ENCODE data around the gene WDR89. TPM values are rescaled to one million over a fixed set of nuclear protein-coding genes. Genes with fewer than 3 reads are reported as not detected.

The WDR89 gene
- total RNA-seq, 5 donors from 2014 or later (not counting 1 experiment from before 2014, with no cell fraction given), result 12.1 to 31.3 (median 25.7) TPM

DNA sequence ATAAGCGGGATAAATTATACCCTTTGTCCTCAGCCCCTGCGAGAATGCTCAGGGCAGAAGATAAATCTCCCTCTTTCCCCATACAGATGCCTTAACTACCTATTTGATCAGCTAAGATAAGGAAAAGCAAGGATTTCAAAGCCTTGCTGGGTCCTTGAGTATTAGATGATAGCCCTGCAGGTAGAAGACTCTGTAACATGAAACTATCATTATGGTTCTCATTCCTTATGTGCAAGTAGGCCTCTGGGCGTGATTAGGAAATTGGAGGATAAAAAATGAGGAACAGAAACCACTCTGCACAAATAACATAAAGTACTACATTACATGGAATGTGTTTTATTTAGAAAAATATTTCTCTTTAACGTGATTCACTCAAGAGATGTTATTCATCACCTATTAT is 14.5 kb upstream of the WDR89 start:
- CTCF ChIA-PET, result no interaction called here
- no peak overlapping the region for H3K27ac ChIP-seq (ENCODE audit: low read length)
- peaks cover 9 to 17% of the 10 kb centered on the region in 2 experiments for H3K4me1 ChIP-seq (ENCODE audit: control insufficient read depth in 1 of 2, extremely low read depth in 1 of 2, insufficient read depth in 2 of 2, low read length in 2 of 2)
- DNase-seq (no peak), ATAC-seq (replicated peaks in 1 of 4) (no peak)
- POLR2A ChIA-PET, result interaction anchor here in 1 of 2 donors (0.6 kb wide), 1 partner anchor 14 kb away, joined by 3 read pairs; no protein-coding TSS in a partner anchor
- no peaks in the 10 kb centered on the region for H3K27me3 ChIP-seq (replicated peaks in 1 of 2; ENCODE audit: control insufficient read depth in 2 of 2, extremely low read depth in 1 of 2, insufficient read depth in 2 of 2, low read length in 1 of 2)
- no peaks in the 10 kb centered on the region for H3K27me3 Mint-ChIP-seq
- no peaks in the 10 kb centered on the region for H3K9me3 Mint-ChIP-seq
- H3K4me3 Mint-ChIP-seq, result no peak overlapping the region
- H3K36me3 ChIP-seq (ENCODE audit: control insufficient read depth in 2 of 2, extremely low read depth in 1 of 2, insufficient read depth in 1 of 2, low read length in 1 of 2), result peaks cover 5 to 9% of the 10 kb centered on the region in 2 donors
- H3K36me3 Mint-ChIP-seq, result peaks cover 11% of the 10 kb centered on the region
- H3K27ac Mint-ChIP-seq, result no peak overlapping the region
- H3K4me1 Mint-ChIP-seq, result peaks cover 9 to 21% (median 16%) of the 10 kb centered on the region in 3 donors
- no peak overlapping the region for H3K4me3 ChIP-seq (ENCODE audit: control insufficient read depth in 1 of 2, extremely low read depth in 1 of 2, low read length in 1 of 2)
- WGBS (ENCODE audit: insufficient coverage), result no CpG with 5 or more reads among the region's 4 CpGs
- H3K9me3 ChIP-seq, result no peaks in the 10 kb centered on the region

DNA sequence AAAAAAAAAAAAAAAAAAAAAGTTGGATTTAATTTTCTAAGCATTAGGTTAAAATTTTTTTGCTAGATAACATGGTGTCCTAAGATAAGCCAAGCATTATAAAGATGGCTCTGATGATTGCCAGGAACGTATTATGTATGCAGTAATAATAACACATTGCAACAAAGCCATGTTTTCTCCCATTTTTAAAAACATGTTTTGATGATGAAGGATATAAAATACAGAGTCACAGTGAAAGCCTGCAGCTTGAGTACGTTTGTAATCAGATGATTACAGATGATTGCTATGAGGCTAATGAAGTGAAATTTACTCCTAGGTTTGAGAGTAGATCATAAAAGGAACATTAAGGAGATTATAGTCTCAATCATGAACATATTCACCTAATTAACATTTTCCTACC is 13.3 kb upstream of the WDR89 start:
- peaks cover 15% of the 10 kb centered on the region for H3K36me3 Mint-ChIP-seq
- no peaks in the 10 kb centered on the region for H3K27me3 Mint-ChIP-seq
- H3K27me3 ChIP-seq (replicated peaks in 1 of 2; ENCODE audit: control insufficient read depth in 2 of 2, extremely low read depth in 1 of 2, insufficient read depth in 2 of 2, low read length in 1 of 2), result no peaks in the 10 kb centered on the region
- ATAC-seq (replicated peaks in 1 of 4) (no peak), DNase-seq (no peak)
- no peak overlapping the region for H3K4me3 Mint-ChIP-seq
- H3K27ac Mint-ChIP-seq, result no peak overlapping the region
- H3K36me3 ChIP-seq (ENCODE audit: control insufficient read depth in 2 of 2, extremely low read depth in 1 of 2, insufficient read depth in 1 of 2, low read length in 1 of 2), result peaks cover 5 to 9% of the 10 kb centered on the region in 2 donors
- ChIA-PET CTCF (interaction anchor here (0.6 to 0.7 kb wide), 2 partner anchors 11 to 20 kb away, joined by 3 to 4 read pairs; no protein-coding TSS in a partner anchor), POLR2A (interaction anchor here in 1 of 2 donors (0.6 kb wide), 1 partner anchor 13 kb away, joined by 4 read pairs; the partner anchor contains the start of gene WDR89)
- H3K9me3 ChIP-seq, result no peaks in the 10 kb centered on the region
- no peak overlapping the region for H3K27ac ChIP-seq (ENCODE audit: low read length)
- no peaks in the 10 kb centered on the region for H3K9me3 Mint-ChIP-seq
- peaks cover 19 to 29% of the 10 kb centered on the region in 2 experiments for H3K4me1 ChIP-seq (ENCODE audit: control insufficient read depth in 1 of 2, extremely low read depth in 1 of 2, insufficient read depth in 2 of 2, low read length in 2 of 2)
- no CpG with 5 or more reads among the region's 2 CpGs for WGBS (ENCODE audit: insufficient coverage)
- H3K4me1 Mint-ChIP-seq, result peaks cover 20 to 30% (median 26%) of the 10 kb centered on the region in 3 donors
- H3K4me3 ChIP-seq (ENCODE audit: control insufficient read depth in 1 of 2, extremely low read depth in 1 of 2, low read length in 1 of 2), result no peak overlapping the region

- no peaks in the 10 kb centered on the region for H3K27me3 ChIP-seq (replicated peaks in 1 of 2; ENCODE audit: control insufficient read depth in 2 of 2, extremely low read depth in 1 of 2, insufficient read depth in 2 of 2, low read length in 1 of 2)
- no peaks in the 10 kb centered on the region for H3K9me3 Mint-ChIP-seq
- ATAC-seq (replicated peaks in 1 of 4) (no peak), DNase-seq (no peak)
- no CpG with 5 or more reads among the region's 2 CpGs for WGBS (ENCODE audit: insufficient coverage)
- peaks cover 24 to 33% (median 31%) of the 10 kb centered on the region in 3 donors for H3K4me1 Mint-ChIP-seq
- peak overlapping the region; percentile 16 to 66 for H3K27ac Mint-ChIP-seq
- H3K27me3 Mint-ChIP-seq, result no peaks in the 10 kb centered on the region
- peaks cover 5 to 9% of the 10 kb centered on the region in 2 donors for H3K36me3 ChIP-seq (ENCODE audit: control insufficient read depth in 2 of 2, extremely low read depth in 1 of 2, insufficient read depth in 1 of 2, low read length in 1 of 2)
- no peak overlapping the region for H3K4me3 ChIP-seq (ENCODE audit: control insufficient read depth in 1 of 2, extremely low read depth in 1 of 2, low read length in 1 of 2)
- POLR2A ChIA-PET, result interaction anchor here in 1 of 2 donors (0.6 kb wide), 2 partner anchors 13 to 210 kb away, joined by 3 to 4 read pairs; partner anchors contain the start of gene WDR89
- H3K4me3 Mint-ChIP-seq, result no peak overlapping the region
- peaks cover 16% of the 10 kb centered on the region for H3K36me3 Mint-ChIP-seq
- no peak overlapping the region for H3K27ac ChIP-seq (ENCODE audit: low read length)
- CTCF ChIA-PET, result interaction anchor here (0.6 to 0.7 kb wide), 3 partner anchors 12 to 257 kb away, joined by 3 to 4 read pairs (median 3); no protein-coding TSS in a partner anchor
- H3K4me1 ChIP-seq (ENCODE audit: control insufficient read depth in 1 of 2, extremely low read depth in 1 of 2, insufficient read depth in 2 of 2, low read length in 2 of 2), result peaks cover 25 to 35% of the 10 kb centered on the region in 2 experiments
- H3K9me3 ChIP-seq, result no peaks in the 10 kb centered on the region
These were observed 12.7 kb upstream of the WDR89 start for GRCh38 chr14:63654346-63654745.

GRCh38 chr14:63652406-63652805 is 10.7 kb upstream of the WDR89 start:
- H3K27ac ChIP-seq (ENCODE audit: low read length), result peak overlapping the region; percentile 58
- no CpG with 5 or more reads among the region's 3 CpGs for WGBS (ENCODE audit: insufficient coverage)
- ChIA-PET POLR2A (interaction anchor here in 1 of 2 donors (0.6 to 0.7 kb wide), 2 partner anchors 64 to 69 kb away, joined by 5 to 6 read pairs; no protein-coding TSS in a partner anchor), CTCF (interaction anchor here (0.6 to 3.9 kb wide), 5 partner anchors 8 to 65 kb away, joined by 3 to 43 read pairs (median 4); partner anchors contain the start of gene WDR89 (in 1 of the 2))
- Mint-ChIP-seq H3K9me3 (no peaks in the 10 kb centered on the region), H3K4me3 (peak overlapping the region in 1 of 3 donors; percentile 40), H3K27me3 (no peaks in the 10 kb centered on the region), H3K36me3 (peaks cover 21% of the 10 kb centered on the region), H3K27ac (peak overlapping the region; percentile 84 to 88), H3K4me1 (peaks cover 35 to 43% (median 43%) of the 10 kb centered on the region in 3 donors)
- ATAC-seq (replicated peaks in 1 of 4) (no peak), DNase-seq (no peak)
- H3K9me3 ChIP-seq, result no peaks in the 10 kb centered on the region
- H3K27me3 ChIP-seq (replicated peaks in 1 of 2; ENCODE audit: control insufficient read depth in 2 of 2, extremely low read depth in 1 of 2, insufficient read depth in 2 of 2, low read length in 1 of 2), result no peaks in the 10 kb centered on the region
- H3K4me1 ChIP-seq (ENCODE audit: control insufficient read depth in 1 of 2, extremely low read depth in 1 of 2, insufficient read depth in 2 of 2, low read length in 2 of 2), result peaks cover 28 to 49% of the 10 kb centered on the region in 2 experiments
- H3K4me3 ChIP-seq (ENCODE audit: control insufficient read depth in 1 of 2, extremely low read depth in 1 of 2, low read length in 1 of 2), result no peak overlapping the region
- peaks cover 0 to 9% of the 10 kb centered on the region in 2 donors for H3K36me3 ChIP-seq (ENCODE audit: control insufficient read depth in 2 of 2, extremely low read depth in 1 of 2, insufficient read depth in 1 of 2, low read length in 1 of 2)

DNA sequence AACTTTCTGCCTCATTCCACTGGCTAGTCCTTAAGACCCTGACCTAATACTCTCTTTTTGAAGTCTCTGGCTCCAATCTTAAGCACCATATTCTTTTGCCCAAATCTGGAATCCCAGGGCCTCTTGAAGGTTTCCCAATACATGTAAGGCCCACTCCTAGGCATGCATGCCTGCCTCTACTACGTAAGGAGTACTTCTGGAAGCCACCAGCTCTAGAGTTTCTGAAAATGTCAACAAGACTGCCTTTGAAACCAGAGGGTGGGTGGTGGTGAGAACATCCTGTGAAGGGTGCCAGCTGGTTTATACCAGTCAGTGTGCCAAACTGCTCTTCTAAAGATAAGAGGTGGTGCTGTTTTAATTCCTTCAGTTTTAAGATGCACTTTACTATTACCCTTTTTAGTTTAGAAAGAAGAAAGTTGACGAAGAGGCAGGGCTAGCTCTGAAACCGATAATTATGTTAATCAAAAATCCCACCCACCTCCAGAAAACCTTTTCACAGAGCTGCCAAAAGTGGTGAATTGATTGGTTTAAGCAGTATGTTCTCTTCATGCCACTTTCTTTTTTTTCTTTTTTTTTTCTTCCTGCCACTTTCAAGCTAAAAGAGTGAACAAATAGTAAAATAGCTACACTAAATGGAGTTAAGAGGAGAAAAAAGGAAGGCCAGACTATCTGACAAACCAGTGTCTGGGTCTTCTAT is 8.7 kb upstream of the WDR89 start:
- Mint-ChIP-seq H3K27me3 (no peaks in the 10 kb centered on the region), H3K27ac (peak overlapping the region; percentile 100), H3K4me1 (peaks cover 41 to 58% (median 54%) of the 10 kb centered on the region in 3 donors), H3K4me3 (peak overlapping the region; percentile 45 to 75 (median 65)), H3K36me3 (peaks cover 17% of the 10 kb centered on the region), H3K9me3 (no peaks in the 10 kb centered on the region)
- H3K4me1 ChIP-seq (ENCODE audit: control insufficient read depth in 1 of 2, extremely low read depth in 1 of 2, insufficient read depth in 2 of 2, low read length in 2 of 2), result peaks cover 28 to 49% of the 10 kb centered on the region in 2 experiments
- H3K4me3 ChIP-seq (ENCODE audit: control insufficient read depth in 1 of 2, extremely low read depth in 1 of 2, low read length in 1 of 2), result peak overlapping the region; percentile 3 to 16
- ChIA-PET POLR2A (interaction anchor here (0.6 to 2.3 kb wide), 5 partner anchors 8 to 76 kb away, joined by 3 to 41 read pairs (median 4); partner anchors contain the start of gene WDR89 (in 2 of the 2)), CTCF (interaction anchor here (0.5 to 3.9 kb wide), 13 partner anchors 8 to 166 kb away, joined by 3 to 43 read pairs (median 3); partner anchors contain the start of gene WDR89 (in 1 of the 2))
- H3K9me3 ChIP-seq, result no peaks in the 10 kb centered on the region
- WGBS (ENCODE audit: insufficient coverage), result no CpG with 5 or more reads among the region's 3 CpGs
- ATAC-seq (replicated peaks in 1 of 4) (peak; percentile 97 to 99 (median 98)), DNase-seq (peak; percentile 25 to 86 (median 66))
- no peaks in the 10 kb centered on the region for H3K27me3 ChIP-seq (replicated peaks in 1 of 2; ENCODE audit: control insufficient read depth in 2 of 2, extremely low read depth in 1 of 2, insufficient read depth in 2 of 2, low read length in 1 of 2)
- peak overlapping the region; percentile 98 for H3K27ac ChIP-seq (ENCODE audit: low read length)
- H3K36me3 ChIP-seq (ENCODE audit: control insufficient read depth in 2 of 2, extremely low read depth in 1 of 2, insufficient read depth in 1 of 2, low read length in 1 of 2), result peaks cover 0 to 3% of the 10 kb centered on the region in 2 donors

DNA sequence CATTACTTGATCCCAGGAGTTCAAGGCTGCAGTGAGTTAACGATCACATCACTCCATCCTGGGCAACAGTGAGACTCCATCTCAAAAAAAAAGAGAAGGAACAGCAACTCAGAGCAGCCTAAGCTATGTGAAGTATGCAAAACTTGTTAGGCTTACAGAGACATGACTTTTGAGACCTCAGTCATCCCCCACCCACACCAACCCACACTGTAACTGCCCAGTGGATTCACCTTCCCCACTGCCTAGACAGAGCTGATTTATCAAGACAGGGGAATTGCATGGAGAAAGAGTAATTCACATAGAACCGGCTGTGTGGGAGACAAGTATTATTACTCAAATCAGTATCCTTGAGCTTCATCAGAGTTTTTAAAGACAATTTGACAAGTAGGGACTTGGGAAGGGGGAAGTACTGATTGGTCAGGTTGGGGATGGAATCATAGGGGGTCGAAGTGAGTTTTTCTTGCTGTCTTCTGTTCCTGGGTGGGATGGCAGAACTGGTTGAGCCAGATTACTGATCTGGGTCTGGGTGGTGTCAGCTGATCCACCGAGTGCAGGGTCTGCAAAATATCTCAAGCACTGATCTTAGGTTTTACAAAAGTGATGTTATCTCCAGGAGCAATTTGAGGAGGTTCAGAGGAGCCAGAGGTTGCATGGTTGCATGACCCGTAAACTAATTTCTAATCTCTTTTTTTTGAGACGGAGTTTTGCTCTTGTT is 6.2 kb upstream of the WDR89 start:
- H3K36me3 ChIP-seq (ENCODE audit: control insufficient read depth in 2 of 2, extremely low read depth in 1 of 2, insufficient read depth in 1 of 2, low read length in 1 of 2), result no peaks in the 10 kb centered on the region
- no peaks in the 10 kb centered on the region for H3K27me3 ChIP-seq (replicated peaks in 1 of 2; ENCODE audit: control insufficient read depth in 2 of 2, extremely low read depth in 1 of 2, insufficient read depth in 2 of 2, low read length in 1 of 2)
- 81% methylated on average over 3 of the region's 6 CpGs for WGBS (ENCODE audit: insufficient coverage)
- Mint-ChIP-seq H3K36me3 (peaks cover 17% of the 10 kb centered on the region), H3K4me1 (peaks cover 50 to 61% (median 56%) of the 10 kb centered on the region in 3 donors), H3K27ac (peak overlapping the region; percentile 76 to 100), H3K4me3 (no peak overlapping the region), H3K9me3 (no peaks in the 10 kb centered on the region), H3K27me3 (no peaks in the 10 kb centered on the region)
- no peak overlapping the region for H3K27ac ChIP-seq (ENCODE audit: low read length)
- H3K4me3 ChIP-seq (ENCODE audit: control insufficient read depth in 1 of 2, extremely low read depth in 1 of 2, low read length in 1 of 2), result no peak overlapping the region
- POLR2A ChIA-PET, result interaction anchor here in 1 of 2 donors (0.6 kb wide), 1 partner anchor 71 kb away, joined by 5 read pairs; no protein-coding TSS in a partner anchor
- ATAC-seq (replicated peaks in 1 of 4) (no peak), DNase-seq (no peak)
- H3K9me3 ChIP-seq, result no peaks in the 10 kb centered on the region
- CTCF ChIA-PET, result interaction anchor here in 1 of 2 donors (0.6 to 0.8 kb wide), 2 partner anchors 9 to 58 kb away, joined by 3 read pairs; no protein-coding TSS in a partner anchor
- H3K4me1 ChIP-seq (ENCODE audit: control insufficient read depth in 1 of 2, extremely low read depth in 1 of 2, insufficient read depth in 2 of 2, low read length in 2 of 2), result peaks cover 31 to 51% of the 10 kb centered on the region in 2 experiments
